Neural cell (in vitro differentiated cells): ENCODE results near the gene SLC35B2. TPM values are rescaled to one million over a fixed set of nuclear protein-coding genes. Genes with fewer than 3 reads are reported as not detected.
"Not testable (repeated sequence)": the region's sequence is repeated elsewhere in the genome, so short reads cannot be mapped to it uniquely, and the experiment has no call there.

ENCODE experiments used
- H2AFZ ChIP-seq: fragments of 200-600, 300-800 bp; sonication (generic), shearing (Covaris generic); 2 replicates; pipeline ENCODE4 v1.6.0; 2014; ENCODE audit warnings: low read depth, mild to moderate bottlenecking, antibody characterized with exemption, low read length, moderate library complexity
- H3F3A ChIP-seq: fragments of 200-600 bp; shearing (Covaris generic); 2 replicates; pipeline ENCODE4 v1.6.1; 2016; ENCODE audit warnings: mild to moderate bottlenecking, moderate library complexity, mixed read lengths, antibody characterized with exemption, low read length; ENCODE audit not compliant: insufficient read depth, poor library complexity, severe bottlenecking
- H3K27ac ChIP-seq: fragments of 200-600, 300-800 bp; sonication (generic), shearing (Covaris generic); 2 replicates; pipeline ENCODE4 v1.5.1; 2014; ENCODE audit warnings: mild to moderate bottlenecking, low read length, moderate library complexity
- H3K27me3 ChIP-seq: fragments of 300-800, 200-600 bp; sonication (generic), shearing (Covaris generic); 2 replicates; pipeline ENCODE4 v1.6.0; 2014; ENCODE audit warnings: mild to moderate bottlenecking, low read depth, low read length, moderate library complexity; ENCODE audit not compliant: insufficient read depth
- H3K36me3 ChIP-seq: fragments of 300-800, 200-600 bp; sonication (generic), shearing (Covaris generic); 2 replicates; pipeline ENCODE4 v1.5.1; 2014; ENCODE audit warnings: mild to moderate bottlenecking, antibody characterized with exemption, low read length, moderate library complexity; ENCODE audit not compliant: insufficient read depth
- H3K4me2 ChIP-seq: fragments of 300-800, 200-600 bp; sonication (generic), shearing (Covaris generic); 2 replicates; pipeline ENCODE4 v1.6.0; 2014; ENCODE audit warnings: mild to moderate bottlenecking, low read length
- H3K4me3 ChIP-seq: fragments of 300-800, 200-600 bp; sonication (generic), shearing (Covaris generic); 2 replicates; pipeline ENCODE4 v1.5.1; 2014; ENCODE audit warnings: mild to moderate bottlenecking, low read length, moderate library complexity
- H3K79me2 ChIP-seq: fragments of 200-600 bp; shearing (Covaris generic); replicated peaks from 2 replicates; pipeline ENCODE4 v1.6.0; 2014; ENCODE audit warnings: mild to moderate bottlenecking, low read length, moderate library complexity; ENCODE audit not compliant: insufficient read depth
- H3K9ac ChIP-seq: fragments of 300-800, 200-600 bp; sonication (generic), shearing (Covaris generic); 2 replicates; pipeline ENCODE4 v1.6.1; 2016; ENCODE audit warnings: mild to moderate bottlenecking, low read length, mixed read lengths
- H3K9me2 ChIP-seq: fragments of 200-600 bp; shearing (Covaris generic); 2 replicates; pipeline ENCODE4 v1.6.1; 2016; ENCODE audit warnings: mild to moderate bottlenecking, low read length, mixed read lengths; ENCODE audit not compliant: insufficient read depth
- H3K9me3 ChIP-seq: fragments of 200-600, 300-800 bp; sonication (generic), shearing (Covaris generic); 2 replicates; pipeline ENCODE4 v1.6.1; 2016; ENCODE audit warnings: mild to moderate bottlenecking, mixed run types, low read length, moderate library complexity, mixed read lengths
- H4K20me1 ChIP-seq: fragments of 200-600 bp; shearing (Covaris generic); 2 replicates; pipeline ENCODE4 v1.6.1; 2016; ENCODE audit warnings: mild to moderate bottlenecking, mixed run types; ENCODE audit not compliant: insufficient read depth
- CTCF ChIP-seq: fragments of 450-650 bp; IDR thresholded peaks from 2 replicates; pipeline ENCODE4 v1.5.1; 2014; ENCODE audit warnings: antibody characterized with exemption, mild to moderate bottlenecking, moderate library complexity; ENCODE audit not compliant: poor library complexity, severe bottlenecking
- EP300 ChIP-seq: fragments of 450-650 bp; conservative IDR thresholded peaks from 2 replicates; pipeline ENCODE4 v1.6.1; 2014; ENCODE audit warnings: antibody characterized with exemption, mild to moderate bottlenecking, moderate library complexity; ENCODE audit not compliant: poor library complexity, severe bottlenecking
- EZH2 ChIP-seq: fragments of 200-600, 300-800 bp; shearing (Covaris generic), sonication (generic); IDR thresholded peaks from 2 replicates; pipeline ENCODE4 v1.6.1; 2014; ENCODE audit warnings: antibody characterized with exemption, low read length, borderline replicate concordance, mild to moderate bottlenecking; ENCODE audit not compliant: insufficient read depth, poor library complexity, severe bottlenecking
- MXI1 ChIP-seq: fragments of 450-650 bp; conservative IDR thresholded peaks from 2 replicates; pipeline ENCODE4 v1.6.1; 2014; ENCODE audit warnings: antibody characterized with exemption, mild to moderate bottlenecking; ENCODE audit not compliant: poor library complexity, severe bottlenecking
- POLR2AphosphoS5 ChIP-seq: IDR thresholded peaks from 2 replicates; pipeline ENCODE4 v1.6.1; 2012
- RAD21 ChIP-seq: fragments of 450-650 bp; conservative IDR thresholded peaks from 2 replicates; pipeline ENCODE4 v1.6.1; 2014; ENCODE audit warnings: antibody characterized with exemption, mild to moderate bottlenecking, moderate library complexity
- SMC3 ChIP-seq: fragments of 450-650 bp; conservative IDR thresholded peaks from 2 replicates; pipeline ENCODE4 v1.6.1; 2014; ENCODE audit warnings: antibody characterized with exemption, mild to moderate bottlenecking, moderate library complexity; ENCODE audit not compliant: poor library complexity
- TAF1 ChIP-seq: IDR thresholded peaks from 2 replicates; pipeline ENCODE4 v1.6.1; 2012; ENCODE audit warnings: low read depth
- polyA plus RNA-seq: library from polyadenylated mRNA; depleted of rRNA; stranded (reverse); fragments of >200 nt; gene quantifications from 2 replicates; pipeline ENCODE4 v1.2.3, GENCODE V29; 2014
- TF ChIP-seq, protein P1 (sequence below): IDR thresholded peaks from 2 replicates; pipeline ENCODE4 v1.6.1; 2012; ENCODE audit warnings: borderline replicate concordance

SLC35B2 gene
- polyA plus RNA-seq, 1 donor from 2014 or later: 44.5 TPM

GRCh38 chr6:44233567-44234100 lies 23.7 kb downstream of the SLC35B2 start (continued):
- TF ChIP-seq RAD21 (no peak), EZH2 (no peak)

DNA sequence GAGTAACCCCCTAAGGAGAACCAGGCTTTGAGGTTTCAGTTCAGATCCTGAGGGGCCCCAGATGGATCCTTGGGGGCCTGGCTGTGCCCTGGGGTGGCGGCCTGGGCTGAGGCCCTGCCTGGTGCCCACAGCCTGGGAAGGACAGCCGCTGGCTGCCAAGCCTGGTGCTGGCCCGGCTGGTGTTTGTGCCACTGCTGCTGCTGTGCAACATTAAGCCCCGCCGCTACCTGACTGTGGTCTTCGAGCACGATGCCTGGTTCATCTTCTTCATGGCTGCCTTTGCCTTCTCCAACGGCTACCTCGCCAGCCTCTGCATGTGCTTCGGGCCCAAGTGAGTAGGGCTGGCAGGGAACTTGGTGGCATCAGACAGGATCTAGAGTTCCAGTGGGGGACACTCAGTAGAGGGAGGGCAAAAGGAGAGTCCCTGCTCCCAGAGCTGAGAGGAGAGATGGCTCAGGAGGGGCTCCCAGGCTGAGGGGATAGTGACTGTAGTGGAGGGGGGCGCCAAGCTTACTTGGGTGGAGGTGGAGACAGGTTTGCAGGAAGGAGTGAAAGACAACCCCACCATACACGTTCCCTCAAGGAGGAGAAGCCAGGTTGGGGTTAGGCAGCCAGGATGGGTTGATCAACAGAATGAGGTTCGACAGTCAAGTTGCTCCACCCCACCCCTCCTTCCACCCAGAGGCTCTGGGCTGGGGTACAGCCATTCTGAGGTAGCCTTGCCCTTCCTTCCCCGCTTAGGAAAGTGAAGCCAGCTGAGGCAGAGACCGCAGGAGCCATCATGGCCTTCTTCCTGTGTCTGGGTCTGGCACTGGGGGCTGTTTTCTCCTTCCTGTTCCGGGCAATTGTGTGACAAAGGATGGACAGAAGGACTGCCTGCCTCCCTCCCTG lies 24.4 kb downstream of the SLC35B2 start:
- Histone ChIP-seq H3K27me3 (no peaks in the 10 kb centered on the region), H3K9ac (no peak overlapping the region), H3K4me2 (no peak overlapping the region), H4K20me1 (no peaks in the 10 kb centered on the region), H3K9me3 (no peaks in the 10 kb centered on the region), H3K27ac (no peak overlapping the region), H3F3A (no peaks in the 10 kb centered on the region), H3K4me3 (no peak overlapping the region), H3K9me2 (no peaks in the 10 kb centered on the region), H3K36me3 (no peaks in the 10 kb centered on the region), H3K79me2 (no peaks in the 10 kb centered on the region), H2AFZ (no peak overlapping the region)
- TF ChIP-seq CTCF: no peak
- TF ChIP-seq SMC3: no peak
- TF ChIP-seq EP300: no peak
- no peak for TF ChIP-seq RAD21
- no peak for TF ChIP-seq TAF1
- TF ChIP-seq EZH2: no peak
- no peak for TF ChIP-seq POLR2AphosphoS5
- no peak for TF ChIP-seq MXI1
- TF ChIP-seq, protein P1, sequence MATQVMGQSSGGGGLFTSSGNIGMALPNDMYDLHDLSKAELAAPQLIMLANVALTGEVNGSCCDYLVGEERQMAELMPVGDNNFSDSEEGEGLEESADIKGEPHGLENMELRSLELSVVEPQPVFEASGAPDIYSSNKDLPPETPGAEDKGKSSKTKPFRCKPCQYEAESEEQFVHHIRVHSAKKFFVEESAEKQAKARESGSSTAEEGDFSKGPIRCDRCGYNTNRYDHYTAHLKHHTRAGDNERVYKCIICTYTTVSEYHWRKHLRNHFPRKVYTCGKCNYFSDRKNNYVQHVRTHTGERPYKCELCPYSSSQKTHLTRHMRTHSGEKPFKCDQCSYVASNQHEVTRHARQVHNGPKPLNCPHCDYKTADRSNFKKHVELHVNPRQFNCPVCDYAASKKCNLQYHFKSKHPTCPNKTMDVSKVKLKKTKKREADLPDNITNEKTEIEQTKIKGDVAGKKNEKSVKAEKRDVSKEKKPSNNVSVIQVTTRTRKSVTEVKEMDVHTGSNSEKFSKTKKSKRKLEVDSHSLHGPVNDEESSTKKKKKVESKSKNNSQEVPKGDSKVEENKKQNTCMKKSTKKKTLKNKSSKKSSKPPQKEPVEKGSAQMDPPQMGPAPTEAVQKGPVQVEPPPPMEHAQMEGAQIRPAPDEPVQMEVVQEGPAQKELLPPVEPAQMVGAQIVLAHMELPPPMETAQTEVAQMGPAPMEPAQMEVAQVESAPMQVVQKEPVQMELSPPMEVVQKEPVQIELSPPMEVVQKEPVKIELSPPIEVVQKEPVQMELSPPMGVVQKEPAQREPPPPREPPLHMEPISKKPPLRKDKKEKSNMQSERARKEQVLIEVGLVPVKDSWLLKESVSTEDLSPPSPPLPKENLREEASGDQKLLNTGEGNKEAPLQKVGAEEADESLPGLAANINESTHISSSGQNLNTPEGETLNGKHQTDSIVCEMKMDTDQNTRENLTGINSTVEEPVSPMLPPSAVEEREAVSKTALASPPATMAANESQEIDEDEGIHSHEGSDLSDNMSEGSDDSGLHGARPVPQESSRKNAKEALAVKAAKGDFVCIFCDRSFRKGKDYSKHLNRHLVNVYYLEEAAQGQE: no peak

- not testable (repeated sequence) for H4K20me1 ChIP-seq, H3K79me2 ChIP-seq, H3K9ac ChIP-seq, H3F3A ChIP-seq, H3K9me3 ChIP-seq, H3K36me3 ChIP-seq, H3K9me2 ChIP-seq, H3K27ac ChIP-seq, H3K4me2 ChIP-seq, H2AFZ ChIP-seq, H3K4me3 ChIP-seq, H3K27me3 ChIP-seq
Observed at GRCh38 chr6:44231426-44231825, 25.9 kb downstream of the SLC35B2 start.
